H1 (cell line): ENCODE results near the gene IL18RAP.

Source experiments
- CBX5 ChIP-seq: fragments of 300-800, 300-1000 bp; sonication (generic); IDR thresholded peaks from 2 replicates; pipeline ENCODE4 v1.7.1; 2016; ENCODE audit warnings: antibody characterized with exemption, low read length, low read depth
- EGR1 ChIP-seq: IDR thresholded peaks from 2 replicates; pipeline ENCODE4 v1.6.1; 2011; ENCODE audit warnings: low read depth, low read length, borderline replicate concordance
- EZH2 ChIP-seq: fragments of 200-600 bp; sonication (generic); IDR thresholded peaks from 2 replicates; pipeline ENCODE4 v1.7.1; 2012; ENCODE audit warnings: low read depth, mild to moderate bottlenecking, moderate library complexity, low read length, inconsistent platforms; ENCODE audit not compliant: severe bottlenecking
- GTF2F1 ChIP-seq: IDR thresholded peaks from 2 replicates; pipeline ENCODE4 v1.6.1; 2012; ENCODE audit warnings: low read depth, low read length, improper control_type of control experiment, borderline replicate concordance
- POLR2A ChIP-seq, 2 experiments: IDR thresholded peaks; 1 replicate in 1 of 2; 2 replicates in 1 of 2; pipeline ENCODE4 v1.6.1; 2011; ENCODE audit warnings: low read depth in 2 of 2, low read length in 2 of 2, mild to moderate bottlenecking in 2 of 2; ENCODE audit errors: control extremely low read depth in 1 of 2
- POLR2AphosphoS5 ChIP-seq: IDR thresholded peaks from 2 replicates; pipeline ENCODE4 v1.6.1; 2011; ENCODE audit warnings: low read depth, low read length
- SIN3A ChIP-seq, 2 experiments: IDR thresholded peaks in 1 of 2; conservative IDR thresholded peaks in 1 of 2; 2 replicates each; pipeline ENCODE4 v1.6.1; 2011 to 2012; ENCODE audit warnings: low read length in 2 of 2, improper control_type of control experiment in 1 of 2, low read depth in 1 of 2, mild to moderate bottlenecking in 1 of 2
- SUZ12 ChIP-seq: fragments of 200-600 bp; sonication (generic); IDR thresholded peaks from 2 replicates; pipeline ENCODE4 v1.6.1; 2012; ENCODE audit warnings: mild to moderate bottlenecking, inconsistent platforms, low read length, moderate library complexity, mixed read lengths
- TAF1 ChIP-seq: IDR thresholded peaks from 2 replicates; pipeline ENCODE4 v1.6.1; 2011; ENCODE audit warnings: mild to moderate bottlenecking, low read depth, low read length
- TF ChIP-seq, protein P1 (sequence below), 3 experiments: IDR thresholded peaks; 1 replicate in 2 of 3; 2 replicates in 1 of 3; pipeline versions ENCODE4 v1.5.1 to v1.6.1; 2011; ENCODE audit warnings: low read length in 3 of 3, mild to moderate bottlenecking in 3 of 3, inconsistent platforms in 2 of 3, low read depth in 1 of 3, moderate library complexity in 1 of 3; ENCODE audit not compliant: insufficient read depth in 1 of 3; ENCODE audit errors: control extremely low read depth in 1 of 3
- TF ChIP-seq, protein P2 (sequence below): IDR thresholded peaks from 2 replicates; pipeline ENCODE4 v1.6.1; 2011; ENCODE audit warnings: low read depth, mild to moderate bottlenecking, low read length; ENCODE audit not compliant: insufficient read depth
- TF ChIP-seq, protein P3 (sequence below): IDR thresholded peaks from 2 replicates; pipeline ENCODE4 v1.6.1; 2011; ENCODE audit warnings: low read length, improper control_type of control experiment

DNA sequence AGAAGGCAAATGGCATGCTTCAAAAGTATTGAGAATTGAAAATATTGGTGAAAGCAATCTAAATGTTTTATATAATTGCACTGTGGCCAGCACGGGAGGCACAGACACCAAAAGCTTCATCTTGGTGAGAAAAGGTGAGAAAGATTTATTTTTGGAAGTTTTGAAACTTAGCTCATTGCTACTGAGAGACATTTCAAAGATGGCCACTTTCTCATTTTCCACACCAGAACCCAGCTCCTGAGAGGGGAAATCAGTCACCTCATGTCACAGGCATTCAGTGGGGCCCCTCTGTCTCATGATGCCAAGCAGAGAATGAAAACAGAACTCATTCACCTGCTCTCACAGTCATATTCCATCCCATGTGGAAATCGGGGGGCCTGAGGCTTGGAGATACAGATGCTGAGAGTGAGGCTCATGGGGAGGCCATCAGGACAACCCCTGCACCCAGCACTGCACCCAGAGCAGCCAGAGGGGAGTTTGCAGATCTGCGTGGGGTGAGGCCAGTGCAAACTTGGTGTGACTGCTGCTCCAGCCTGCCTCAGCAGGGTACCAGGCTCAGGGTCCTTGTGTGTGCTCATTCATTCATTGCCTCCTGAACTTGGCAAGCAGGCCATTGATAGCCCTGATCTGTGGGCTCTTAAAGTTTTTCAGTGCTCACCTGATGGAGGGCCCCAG, 36.0 kb upstream of the IL18RAP start:
- no peak for TF ChIP-seq CBX5
- TF ChIP-seq POLR2AphosphoS5 = no peak
- TF ChIP-seq GTF2F1 = no peak
- TF ChIP-seq POLR2A (IDR thresholded peaks at IDR 0.05; ENCODE audit: control extremely low read depth in 1 of 2, low read depth in 2 of 2, low read length in 2 of 2) = no peak
- no peak for TF ChIP-seq EZH2
- TF ChIP-seq, protein P1, sequence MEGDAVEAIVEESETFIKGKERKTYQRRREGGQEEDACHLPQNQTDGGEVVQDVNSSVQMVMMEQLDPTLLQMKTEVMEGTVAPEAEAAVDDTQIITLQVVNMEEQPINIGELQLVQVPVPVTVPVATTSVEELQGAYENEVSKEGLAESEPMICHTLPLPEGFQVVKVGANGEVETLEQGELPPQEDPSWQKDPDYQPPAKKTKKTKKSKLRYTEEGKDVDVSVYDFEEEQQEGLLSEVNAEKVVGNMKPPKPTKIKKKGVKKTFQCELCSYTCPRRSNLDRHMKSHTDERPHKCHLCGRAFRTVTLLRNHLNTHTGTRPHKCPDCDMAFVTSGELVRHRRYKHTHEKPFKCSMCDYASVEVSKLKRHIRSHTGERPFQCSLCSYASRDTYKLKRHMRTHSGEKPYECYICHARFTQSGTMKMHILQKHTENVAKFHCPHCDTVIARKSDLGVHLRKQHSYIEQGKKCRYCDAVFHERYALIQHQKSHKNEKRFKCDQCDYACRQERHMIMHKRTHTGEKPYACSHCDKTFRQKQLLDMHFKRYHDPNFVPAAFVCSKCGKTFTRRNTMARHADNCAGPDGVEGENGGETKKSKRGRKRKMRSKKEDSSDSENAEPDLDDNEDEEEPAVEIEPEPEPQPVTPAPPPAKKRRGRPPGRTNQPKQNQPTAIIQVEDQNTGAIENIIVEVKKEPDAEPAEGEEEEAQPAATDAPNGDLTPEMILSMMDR (IDR thresholded peaks at IDR 0.05; ENCODE audit: control extremely low read depth in 1 of 3, insufficient read depth in 1 of 3, low read depth in 1 of 3, low read length in 3 of 3) = no peak
- TF ChIP-seq EGR1 = no peak
- TF ChIP-seq, protein P2, sequence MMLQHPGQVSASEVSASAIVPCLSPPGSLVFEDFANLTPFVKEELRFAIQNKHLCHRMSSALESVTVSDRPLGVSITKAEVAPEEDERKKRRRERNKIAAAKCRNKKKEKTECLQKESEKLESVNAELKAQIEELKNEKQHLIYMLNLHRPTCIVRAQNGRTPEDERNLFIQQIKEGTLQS = no peak
- TF ChIP-seq SIN3A (conservative IDR thresholded peaks at IDR 0.05 in 1 of 2, IDR thresholded peaks at IDR 0.05 in 1 of 2; ENCODE audit: low read depth in 1 of 2, low read length in 2 of 2) = no peak
- TF ChIP-seq, protein P3, sequence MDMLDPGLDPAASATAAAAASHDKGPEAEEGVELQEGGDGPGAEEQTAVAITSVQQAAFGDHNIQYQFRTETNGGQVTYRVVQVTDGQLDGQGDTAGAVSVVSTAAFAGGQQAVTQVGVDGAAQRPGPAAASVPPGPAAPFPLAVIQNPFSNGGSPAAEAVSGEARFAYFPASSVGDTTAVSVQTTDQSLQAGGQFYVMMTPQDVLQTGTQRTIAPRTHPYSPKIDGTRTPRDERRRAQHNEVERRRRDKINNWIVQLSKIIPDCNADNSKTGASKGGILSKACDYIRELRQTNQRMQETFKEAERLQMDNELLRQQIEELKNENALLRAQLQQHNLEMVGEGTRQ = no peak
- TF ChIP-seq SUZ12 = no peak
- TF ChIP-seq TAF1 = no peak
